NCI-H524 (cell line): ENCODE data around the gene NOM1.

Experiments
- DNase-seq, 2 experiments: peaks; one replicate each; lab custom pipeline; 2025; lab: John Stamatoyannopoulos, UW

NOM1 gene

DNA sequence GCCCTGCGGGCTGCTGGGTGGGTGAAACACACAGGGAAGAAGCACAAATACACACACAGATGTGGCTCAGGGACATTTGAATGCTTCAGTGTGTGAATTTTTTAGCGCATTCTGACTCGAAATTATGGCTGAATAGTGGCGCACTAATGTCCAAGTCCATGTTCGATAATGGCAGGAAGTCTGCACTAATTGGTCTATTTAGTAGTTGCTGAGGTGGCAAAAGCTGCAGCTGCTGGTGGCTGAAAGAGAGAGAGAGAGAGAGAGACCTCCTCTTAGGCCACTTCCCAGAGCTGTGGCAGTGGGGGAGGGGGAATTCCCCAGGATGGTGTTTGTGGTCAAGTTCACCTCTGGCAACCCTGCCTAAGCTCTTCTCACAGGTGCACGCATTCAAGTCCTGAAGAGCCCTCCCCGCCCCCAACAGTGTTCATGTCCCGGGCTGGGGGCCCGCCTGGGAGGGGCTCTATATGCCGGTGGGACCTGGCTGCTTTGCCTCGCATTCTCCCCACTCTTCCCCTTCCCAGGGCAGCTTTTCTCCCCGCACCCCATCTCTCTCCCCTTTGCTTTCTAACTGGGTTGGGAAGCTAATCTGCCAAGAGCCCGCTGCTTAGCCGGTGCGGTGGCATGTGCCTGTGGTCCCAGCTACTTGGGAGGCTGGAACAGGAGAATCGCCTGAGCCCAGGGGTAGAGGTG is 67.0 kb downstream of the NOM1 start:
- DNase-seq = no peak

DNA sequence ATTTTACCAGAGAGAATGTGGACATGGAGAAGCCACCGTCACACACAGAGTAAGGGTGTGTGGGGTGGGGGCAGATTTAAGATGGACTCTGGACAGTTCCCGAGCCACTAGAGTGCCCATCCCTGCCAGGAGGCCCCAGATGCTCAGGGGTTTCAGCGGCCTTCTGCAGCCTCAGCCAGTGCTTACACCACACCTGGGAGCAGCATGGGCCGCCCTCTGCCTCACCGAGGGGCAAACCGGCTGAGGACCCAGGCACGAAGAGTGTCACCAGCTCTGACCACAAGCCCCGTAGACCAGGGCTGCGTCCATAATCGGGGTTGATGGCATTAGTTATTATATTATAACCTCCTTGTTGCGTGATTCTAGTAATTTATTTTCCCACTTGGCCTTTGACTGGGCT is 67.6 kb downstream of the NOM1 start:
- peak in 1 of 2 experiments; percentile 53 for DNase-seq

DNA sequence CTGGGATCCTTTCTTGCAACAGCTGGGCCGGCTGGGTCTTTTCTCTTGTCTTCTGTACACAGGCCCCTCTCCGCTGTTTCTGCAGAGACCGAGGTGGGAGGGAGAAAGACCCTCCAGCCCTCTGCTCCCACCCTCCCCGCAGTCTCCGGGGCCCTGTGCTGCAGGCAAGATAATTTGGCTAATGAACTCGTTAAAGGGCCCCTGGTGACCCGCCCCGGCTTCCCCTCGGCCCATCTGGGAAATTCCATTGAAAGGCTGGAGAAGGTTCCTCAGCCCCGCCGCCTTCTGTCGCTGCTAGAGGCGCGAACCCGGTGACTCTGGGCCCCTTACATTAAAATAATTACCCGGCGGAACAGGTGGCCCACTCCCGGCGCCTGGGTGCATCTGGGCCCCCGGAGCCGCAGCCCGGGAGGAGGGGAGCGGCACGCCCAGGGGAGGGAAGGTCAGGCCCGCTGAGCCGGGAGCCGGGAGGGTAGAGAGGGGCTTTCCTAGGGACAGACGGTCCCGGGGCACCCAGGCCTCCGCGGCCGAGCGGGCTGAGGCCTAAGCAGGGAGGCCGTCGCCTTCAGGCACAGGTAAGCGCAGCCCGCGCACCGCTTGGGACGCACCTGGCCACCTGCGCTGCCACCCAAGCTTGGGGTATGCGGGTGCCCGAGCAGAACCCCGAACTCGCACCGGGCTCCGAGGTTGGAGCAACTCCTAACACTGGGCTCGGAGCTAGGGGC is 68.3 kb downstream of the NOM1 start:
- peak; percentile 78 to 82 for DNase-seq

DNA sequence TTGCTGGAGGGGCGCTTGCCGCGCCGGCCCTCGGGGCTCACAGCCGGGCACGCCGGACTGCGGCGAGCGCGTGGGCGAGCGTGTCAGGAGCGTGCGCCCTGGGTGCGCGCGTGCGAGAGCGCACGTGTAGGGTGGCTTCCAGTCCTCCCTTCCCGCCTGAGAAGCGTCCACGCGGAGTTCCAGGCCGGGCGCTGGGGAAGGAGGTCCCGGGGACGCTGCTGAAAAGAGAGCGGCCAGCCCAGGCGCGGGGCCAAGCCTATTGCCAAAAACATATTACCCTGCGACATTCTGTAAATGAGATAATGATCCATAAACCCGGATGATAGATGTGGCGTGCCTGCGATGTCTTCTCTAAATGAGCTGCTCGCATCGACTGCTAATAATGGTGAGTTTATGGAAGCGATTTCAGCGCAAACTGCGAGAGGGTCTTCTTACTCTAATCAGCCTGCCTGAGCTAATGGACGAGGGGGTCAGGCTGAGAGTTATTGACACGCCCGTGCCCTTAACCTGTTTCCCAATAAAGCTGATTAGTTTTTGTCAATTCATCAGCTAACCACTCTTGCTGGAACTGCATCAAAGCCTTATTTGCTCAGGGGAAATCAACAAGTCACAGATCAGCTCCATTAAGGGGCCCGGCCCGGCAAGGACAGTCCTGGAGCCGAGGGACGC is 69.0 kb downstream of the NOM1 start:
- peak in 1 of 2 experiments; percentile 62 for DNase-seq

DNA sequence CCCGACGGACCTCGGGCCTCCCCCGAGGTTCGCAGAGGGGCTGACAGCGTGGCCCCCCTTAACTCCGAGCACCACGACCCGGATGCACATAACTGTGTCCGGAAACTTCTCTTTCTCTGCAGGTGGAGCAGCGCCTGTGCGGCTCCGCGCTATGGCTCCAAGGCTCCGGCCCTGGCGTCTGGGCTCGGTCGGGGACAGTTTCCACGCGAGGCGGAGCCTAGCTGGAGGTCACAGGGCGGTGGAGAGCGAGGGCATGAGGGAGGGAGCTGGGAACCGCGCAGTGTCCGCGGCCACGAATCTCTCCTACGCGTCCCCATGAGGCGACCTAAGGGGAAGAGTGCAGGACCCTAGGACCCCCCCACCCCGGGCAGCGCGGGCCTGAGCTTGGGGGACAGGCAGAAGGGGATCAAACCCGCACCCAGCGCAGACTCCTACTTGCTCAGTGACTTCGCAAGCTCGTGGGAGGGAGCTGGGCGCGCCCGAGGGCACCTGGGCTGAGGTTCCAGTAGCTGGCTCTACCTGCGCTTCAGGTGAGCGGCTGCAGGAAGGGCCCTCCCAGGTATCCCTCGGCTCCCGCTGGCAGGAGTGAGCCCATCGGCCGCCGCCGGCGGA is 69.6 kb downstream of the NOM1 start:
- DNase-seq = peak in 1 of 2 experiments; percentile 39

DNA sequence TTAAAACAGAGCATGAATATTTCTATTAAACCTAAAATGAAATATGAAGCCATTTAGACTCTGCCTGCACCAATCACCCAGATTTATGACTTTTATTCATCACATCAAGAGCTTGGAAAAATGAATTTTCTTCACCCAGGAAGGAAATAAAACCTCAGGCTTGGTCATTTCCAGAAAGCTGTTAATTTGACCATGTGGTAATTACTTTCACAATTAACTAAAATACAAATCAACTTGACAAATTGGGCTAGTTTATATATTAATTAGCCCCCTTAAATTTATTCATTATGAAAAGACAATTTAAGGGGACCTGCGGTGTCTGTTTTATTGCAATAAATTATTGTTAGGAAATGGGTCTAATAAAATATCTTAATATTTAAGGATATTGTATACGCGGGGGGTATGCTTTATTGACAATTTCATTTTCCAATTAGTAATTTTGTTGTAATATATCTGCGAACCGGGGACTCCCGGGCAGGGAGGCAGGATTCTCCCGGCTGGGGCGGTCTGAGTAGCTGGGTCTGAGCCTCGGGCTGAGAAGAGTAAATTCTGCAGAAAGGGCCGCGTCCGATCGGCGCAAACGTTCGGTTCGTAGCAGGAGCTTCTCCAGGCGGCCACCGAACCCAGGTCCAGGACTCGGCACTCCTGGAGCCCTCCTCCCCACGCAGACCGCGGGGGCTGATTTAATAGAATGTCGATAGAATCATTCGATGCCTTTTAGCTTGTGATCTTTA is 70.4 kb downstream of the NOM1 start:
- no peak for DNase-seq

DNA sequence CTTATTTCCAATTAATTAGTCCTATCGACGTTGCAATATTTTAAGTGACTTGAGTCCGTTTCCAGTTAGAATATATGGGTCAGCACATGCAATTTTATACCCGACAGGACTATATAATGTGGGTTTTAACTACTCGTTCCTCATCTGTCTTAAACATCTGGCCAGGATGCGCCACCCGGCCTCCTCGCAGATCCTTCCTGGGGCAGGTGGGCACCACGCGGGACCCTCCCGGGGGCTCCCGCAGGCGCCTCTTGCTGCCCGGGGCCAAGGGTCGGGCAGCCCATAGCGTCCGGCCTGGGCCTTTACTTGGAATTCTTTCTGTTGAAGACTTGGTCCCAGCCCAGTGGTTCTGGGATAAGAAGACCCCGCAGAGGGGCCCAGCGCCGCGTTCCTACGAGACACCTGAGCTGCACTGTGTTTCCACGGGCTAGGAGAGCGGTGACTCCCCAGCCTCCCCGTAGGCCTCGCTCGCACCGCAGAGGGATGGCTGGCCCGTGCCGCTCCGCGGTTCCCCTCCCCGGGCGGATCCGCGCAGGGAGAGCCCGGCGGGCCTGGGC is 71.1 kb downstream of the NOM1 start:
- no peak for DNase-seq

DNA sequence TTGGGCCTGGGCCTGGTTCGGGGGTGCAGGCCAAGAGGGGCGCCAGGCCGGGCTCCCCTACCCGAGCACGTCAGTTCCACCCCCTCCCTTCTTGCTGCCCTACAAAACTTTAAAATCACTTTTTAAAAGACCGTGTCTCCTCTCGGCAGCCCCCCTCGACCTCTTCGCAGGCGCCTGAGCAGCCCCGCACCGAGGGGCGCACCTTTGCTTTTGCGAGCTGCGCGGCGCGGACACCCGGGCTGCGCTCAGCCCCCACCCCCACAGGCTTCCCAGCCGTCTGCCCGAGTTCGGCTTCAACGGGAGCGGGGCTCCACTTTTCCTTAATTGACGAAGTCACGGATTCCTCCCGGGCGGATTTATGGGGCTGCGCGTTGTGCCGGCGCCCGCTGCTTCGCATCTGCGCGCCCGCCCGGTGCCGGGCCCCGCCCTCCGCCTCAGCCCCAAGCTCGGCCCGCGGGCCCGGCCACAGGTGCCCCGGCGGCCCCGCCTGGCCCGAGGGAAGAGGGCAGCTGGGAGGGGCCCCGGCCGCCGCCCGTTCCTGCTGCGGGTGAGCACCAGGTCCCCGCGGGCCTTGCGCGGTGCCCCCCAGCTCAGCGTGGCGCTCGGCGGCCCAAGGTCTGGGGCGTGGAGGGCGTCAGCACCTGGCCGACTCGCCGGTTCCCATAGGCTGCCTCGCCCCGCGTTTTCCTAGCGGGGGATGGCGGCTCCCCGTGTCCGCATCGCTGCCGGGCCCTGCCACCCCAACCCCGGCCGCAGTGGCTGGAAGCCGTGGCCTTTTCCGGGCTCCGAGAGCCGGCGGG is 71.8 kb downstream of the NOM1 start:
- peak in 1 of 2 experiments; percentile 14 for DNase-seq

DNA sequence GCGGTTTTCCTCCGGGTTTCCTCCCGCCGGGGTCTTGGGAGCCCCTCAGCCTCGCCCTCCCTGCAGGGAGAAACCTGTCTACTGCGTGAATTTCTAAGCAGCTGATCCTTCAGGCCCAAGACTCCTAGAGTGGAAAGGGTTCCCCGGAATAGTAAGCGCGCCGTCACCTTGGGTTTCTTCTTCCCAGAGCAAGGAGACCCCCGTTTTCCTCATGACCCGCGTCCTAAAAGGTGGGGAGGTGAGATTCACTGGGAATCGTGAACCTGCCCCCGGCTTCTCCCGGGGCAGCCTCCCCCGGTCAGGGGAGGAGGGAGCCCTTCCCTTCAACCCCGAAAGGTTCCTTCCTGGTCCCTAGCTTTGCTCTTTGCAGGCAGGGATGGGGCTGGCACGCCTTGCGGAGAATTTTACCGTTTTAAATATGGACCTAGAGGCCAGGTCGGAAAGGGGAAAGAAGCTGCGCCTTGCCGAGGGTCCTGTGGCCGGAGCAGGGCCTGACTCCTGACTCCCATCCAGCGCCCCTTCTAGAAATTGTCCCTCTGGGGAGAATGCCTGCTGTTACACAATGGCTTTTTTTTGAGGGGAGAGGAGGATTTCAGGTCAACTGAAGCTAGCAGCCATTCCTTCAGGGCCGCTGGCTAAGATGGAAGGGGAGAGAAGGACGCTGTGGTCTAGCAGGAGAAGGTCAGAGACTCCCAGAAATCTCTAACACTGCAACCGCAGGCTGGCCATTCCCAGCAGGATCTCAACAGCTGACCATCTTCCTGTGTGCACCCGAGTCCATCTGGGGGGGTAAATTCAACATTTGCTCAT is 72.6 kb downstream of the NOM1 start:
- DNase-seq = no peak
